ENCODE data around the gene THSD7B.
"Not testable (repeated sequence)": the region's sequence is repeated elsewhere in the genome, so short reads cannot be mapped to it uniquely, and the experiment has no call there.

The THSD7B gene

GRCh38 chr2:136765256-136766072 lies at the start of gene THSD7B:
TSS of gene THSD7B (plus strand) at chr2:136765545. CDS start at chr2:136882179, 116,634 bp downstream.
- DNase-seq (ENCODE audit: low read depth): no peak

- DNase-seq (ENCODE audit: low read depth): no peak
These were observed 47.1 kb upstream of the THSD7B start for GRCh38 chr2:136718273-136718672.

GRCh38 chr2:136727973-136728699 lies 37.2 kb upstream of the THSD7B start:
- no peak for DNase-seq (ENCODE audit: low read depth)

GRCh38 chr2:136736236-136736635 lies 29.1 kb upstream of the THSD7B start:
- no peak for DNase-seq (ENCODE audit: low read depth)

GRCh38 chr2:136738044-136738443 lies 27.3 kb upstream of the THSD7B start:
- DNase-seq (ENCODE audit: low read depth): no peak

GRCh38 chr2:136741471-136741870 lies 23.9 kb upstream of the THSD7B start:
- DNase-seq (ENCODE audit: low read depth): no peak

GRCh38 chr2:136750065-136750464 lies 15.3 kb upstream of the THSD7B start:
- no peak for DNase-seq (ENCODE audit: low read depth)

- no peak for DNase-seq (ENCODE audit: low read depth)
These were observed 13.9 kb upstream of the THSD7B start for GRCh38 chr2:136751406-136751805.

- DNase-seq (ENCODE audit: low read depth): not testable (repeated sequence)
These were observed 6.8 kb upstream of the THSD7B start for GRCh38 chr2:136758504-136758903.

GRCh38 chr2:136764452-136765255 lies 691 bp upstream of the THSD7B start:
- no peak for DNase-seq (ENCODE audit: low read depth)

GRCh38 chr2:136766073-136766404 lies 694 bp downstream of the THSD7B start:
- DNase-seq (ENCODE audit: low read depth): no peak

GRCh38 chr2:136767030-136767429 lies 1.7 kb downstream of the THSD7B start:
- DNase-seq (ENCODE audit: low read depth): no peak

GRCh38 chr2:136769871-136770270 lies 4.5 kb downstream of the THSD7B start:
- no peak for DNase-seq (ENCODE audit: low read depth)

GRCh38 chr2:136770384-136770783 lies 5.0 kb downstream of the THSD7B start:
- DNase-seq (ENCODE audit: low read depth): no peak

GRCh38 chr2:136777391-136777790 lies 12.0 kb downstream of the THSD7B start:
- DNase-seq (ENCODE audit: low read depth): no peak

- DNase-seq (ENCODE audit: low read depth): no peak
These were observed 18.5 kb downstream of the THSD7B start for GRCh38 chr2:136783856-136784255.

- no peak for DNase-seq (ENCODE audit: low read depth)
These were observed 19.9 kb downstream of the THSD7B start for GRCh38 chr2:136785215-136785614.

GRCh38 chr2:136787970-136788369 lies 22.6 kb downstream of the THSD7B start:
- no peak for DNase-seq (ENCODE audit: low read depth)

- DNase-seq (ENCODE audit: low read depth): no peak
These were observed 31.0 kb downstream of the THSD7B start for GRCh38 chr2:136796339-136796738.

GRCh38 chr2:136798766-136799165 lies 33.4 kb downstream of the THSD7B start:
- DNase-seq (ENCODE audit: low read depth): no peak

GRCh38 chr2:136801661-136802060 lies 36.3 kb downstream of the THSD7B start:
- no peak for DNase-seq (ENCODE audit: low read depth)

- no peak for DNase-seq (ENCODE audit: low read depth)
These were observed 44.7 kb downstream of the THSD7B start for GRCh38 chr2:136809998-136810397.

GRCh38 chr2:136818839-136819238 lies 53.5 kb downstream of the THSD7B start:
- no peak for DNase-seq (ENCODE audit: low read depth)
